ENCODE data around the gene KRTAP21-3.
"Not testable (repeated sequence)": the region's sequence is repeated elsewhere in the genome, so short reads cannot be mapped to it uniquely, and the experiment has no call there.

Gene KRTAP21-3, protein sequence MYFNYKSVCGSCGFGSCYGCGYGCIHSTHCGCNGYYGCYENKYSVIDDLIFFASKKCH

DNA sequence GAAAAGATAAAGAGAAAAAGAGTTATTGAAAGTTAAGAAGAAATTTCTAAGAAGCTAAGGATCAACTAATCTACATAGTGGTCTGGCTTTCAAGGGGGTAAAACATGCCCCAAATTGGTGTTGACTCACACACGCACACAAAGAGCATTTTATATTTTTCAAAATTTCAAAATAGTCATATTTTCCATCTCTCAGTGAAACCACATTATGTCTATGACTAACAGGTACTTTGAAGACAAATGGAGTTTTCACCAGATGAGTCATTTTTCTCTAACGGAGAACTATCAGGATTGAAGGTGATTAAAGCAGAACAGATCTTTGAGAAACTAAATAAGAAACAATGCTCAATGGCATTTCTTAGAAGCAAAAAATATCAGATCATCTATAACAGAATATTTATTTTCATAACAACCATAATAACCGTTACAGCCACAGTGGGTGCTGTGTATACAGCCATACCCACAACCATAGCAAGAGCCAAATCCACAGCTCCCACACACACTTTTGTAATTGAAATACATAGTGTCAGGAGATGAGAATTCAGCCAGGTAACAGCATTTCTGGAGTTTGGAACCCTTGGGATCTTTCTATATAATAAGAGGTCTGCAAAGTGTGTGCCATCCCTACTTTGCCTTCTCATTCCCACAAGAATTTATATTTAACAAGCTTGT, at the start of gene KRTAP21-3:
KRTAP21-3 (minus strand) TSS at position 539 of the 671 bp plus-strand sequence; CDS start at position 521, 18 bp downstream.
- no peak for DNase-seq

DNA sequence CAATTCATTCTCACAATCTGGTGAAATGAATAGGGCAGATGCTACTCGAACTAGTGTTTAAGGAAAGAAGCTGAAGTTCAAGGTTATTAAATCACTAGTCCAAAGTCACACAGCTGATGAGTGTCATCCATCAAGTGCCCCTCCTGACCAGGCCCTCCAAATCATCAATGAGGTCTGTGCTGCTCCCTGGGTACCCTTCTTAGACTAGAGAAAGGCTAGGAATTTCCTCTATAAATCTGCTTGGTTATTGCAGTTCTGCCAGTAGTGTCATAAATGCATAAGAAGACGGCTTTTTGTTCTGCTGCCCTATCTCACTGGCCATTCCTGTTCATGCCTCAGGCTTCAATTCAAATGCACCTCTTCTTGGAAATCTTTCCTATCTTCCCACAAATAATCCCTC, 42.2 kb upstream of the KRTAP21-3 start:
- DNase-seq: no peak

DNA sequence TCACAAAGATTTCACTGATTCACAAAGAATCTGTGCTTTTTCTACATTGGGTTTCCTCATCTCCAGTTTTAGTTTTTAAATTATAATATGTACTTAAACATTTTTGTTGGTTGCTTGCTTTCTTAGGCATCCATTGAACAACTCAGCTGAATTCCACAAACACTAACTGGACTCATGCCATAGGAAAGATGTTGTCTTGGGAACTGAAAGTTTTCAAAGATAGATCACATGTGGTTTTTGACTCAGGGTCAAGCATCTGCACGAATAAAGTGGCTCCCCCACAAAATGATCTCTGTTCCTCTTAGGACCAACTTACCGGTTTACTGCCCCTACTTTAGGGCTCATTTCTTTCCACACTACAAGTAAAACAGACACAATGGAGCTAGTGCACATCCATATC, 39.7 kb upstream of the KRTAP21-3 start:
- DNase-seq: no peak

DNA sequence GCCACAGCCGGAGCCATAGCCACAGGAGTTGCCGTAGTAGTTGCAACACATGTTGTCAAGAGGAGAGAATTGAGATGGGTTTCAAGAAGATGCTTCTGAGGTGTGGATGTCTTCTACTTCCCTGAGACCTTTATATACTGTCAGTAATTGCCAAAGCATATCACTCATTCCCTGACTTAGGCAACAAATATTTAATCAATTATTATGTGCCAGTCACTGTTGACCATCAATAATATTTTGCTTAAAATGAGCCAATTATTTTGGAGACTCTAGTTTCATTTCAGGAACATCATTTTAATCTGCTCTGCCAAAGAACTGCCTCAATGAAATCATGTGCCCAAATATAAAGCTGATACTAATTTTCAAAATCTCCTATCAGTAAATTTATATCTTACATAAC, 36.8 kb upstream of the KRTAP21-3 start, which contains the start of gene KRTAP21-1:
KRTAP21-1 (minus strand) TSS at position 101 of the 400 bp plus-strand sequence; CDS start at position 51, 50 bp downstream.
- not testable (repeated sequence) for DNase-seq

DNA sequence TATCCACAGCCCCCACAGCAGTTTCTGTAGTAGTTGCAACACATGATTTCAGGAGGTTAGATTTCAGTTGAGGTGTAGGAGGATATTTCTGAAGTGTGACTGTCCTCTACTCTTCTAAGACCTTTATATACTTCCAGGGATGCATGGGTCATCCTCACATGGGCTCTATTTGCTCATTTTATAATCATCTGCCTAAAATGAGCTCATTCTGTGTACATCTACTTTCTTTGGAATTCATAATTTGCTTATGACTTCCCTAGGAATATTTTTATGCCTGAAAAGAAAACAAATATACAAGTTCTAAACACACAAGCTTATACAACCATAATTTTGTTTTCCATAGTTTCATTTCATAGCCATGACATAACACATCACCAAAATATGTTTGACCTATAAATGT, 28.6 kb upstream of the KRTAP21-3 start, which contains the start of gene KRTAP21-2:
KRTAP21-2 (minus strand) TSS at position 101 of the 400 bp plus-strand sequence; CDS start at position 44, 57 bp downstream.
- DNase-seq: no peak

DNA sequence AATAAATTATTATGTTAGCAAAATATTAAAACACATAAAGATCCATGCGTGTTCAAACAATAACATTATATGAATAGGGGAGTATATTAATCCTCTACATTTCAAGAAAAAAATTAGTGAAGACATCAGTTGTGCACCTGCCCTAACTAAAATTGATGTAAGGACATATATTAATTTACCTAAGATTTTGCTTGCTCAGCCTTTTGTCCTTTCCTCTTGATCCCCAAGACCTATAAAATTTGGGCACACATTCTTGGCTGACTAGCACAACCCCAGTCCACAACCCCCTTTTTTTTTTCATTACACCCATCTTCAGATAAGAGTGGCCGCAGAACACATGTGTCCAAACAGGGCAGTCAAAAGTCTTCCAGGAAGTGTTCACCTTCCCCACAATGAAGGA, 21.9 kb upstream of the KRTAP21-3 start:
- no peak for DNase-seq

DNA sequence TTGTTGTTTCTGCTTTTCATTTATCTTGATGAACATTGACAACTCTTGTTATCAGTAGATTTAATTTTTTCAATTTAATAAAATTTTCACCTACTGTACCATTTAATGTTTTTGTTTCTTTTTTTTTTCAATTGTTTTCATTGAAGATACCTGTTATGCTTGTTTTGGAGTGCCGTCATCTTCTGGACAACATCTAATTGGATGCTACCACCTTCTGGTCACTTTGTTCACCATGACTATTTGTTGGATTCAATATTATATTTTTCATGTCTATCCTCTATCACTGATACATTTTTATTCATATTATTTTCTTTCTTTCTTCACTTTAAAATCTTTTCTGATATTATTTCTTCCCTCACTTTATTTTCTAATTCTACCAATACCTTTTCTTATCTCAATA, 14.4 kb upstream of the KRTAP21-3 start:
- DNase-seq: no peak

DNA sequence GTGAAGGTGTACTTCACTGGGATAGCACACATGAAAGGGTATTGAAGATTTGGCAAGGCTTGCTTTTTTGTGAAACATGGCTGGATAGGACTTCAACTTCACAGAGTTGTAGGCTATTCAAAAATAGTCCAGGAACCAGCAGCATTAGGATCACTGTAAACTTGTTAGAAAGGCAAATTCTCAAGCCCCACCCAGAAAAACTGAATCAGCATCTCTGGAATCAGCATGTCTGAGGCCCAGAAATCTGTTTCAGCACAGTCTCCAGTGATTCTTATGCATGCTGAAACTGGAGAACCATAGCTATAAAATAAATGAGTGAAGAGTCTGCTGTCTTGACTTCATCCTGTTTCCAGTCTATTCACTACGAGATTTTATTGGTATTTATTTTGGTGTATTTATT, 8.1 kb upstream of the KRTAP21-3 start:
- no peak for DNase-seq

DNA sequence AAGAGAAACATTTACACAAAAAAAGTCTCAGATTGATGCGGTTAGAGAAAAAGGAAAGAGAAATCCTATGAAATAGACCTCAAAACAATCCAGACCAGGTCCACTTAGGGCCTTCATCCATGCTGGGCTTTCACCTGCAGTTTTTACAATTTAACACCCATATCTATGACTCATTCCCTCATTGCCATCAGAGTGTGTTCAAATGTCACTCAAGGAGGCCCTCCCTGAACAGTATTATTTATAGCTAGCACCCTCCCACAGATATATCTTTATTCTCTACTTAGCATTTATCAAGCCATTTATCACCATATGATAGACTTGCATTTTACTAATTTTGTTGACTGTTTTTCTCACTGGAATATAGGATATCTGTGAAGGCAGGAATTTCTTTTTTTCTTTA, 824 bp upstream of the KRTAP21-3 start:
- DNase-seq: no peak

DNA sequence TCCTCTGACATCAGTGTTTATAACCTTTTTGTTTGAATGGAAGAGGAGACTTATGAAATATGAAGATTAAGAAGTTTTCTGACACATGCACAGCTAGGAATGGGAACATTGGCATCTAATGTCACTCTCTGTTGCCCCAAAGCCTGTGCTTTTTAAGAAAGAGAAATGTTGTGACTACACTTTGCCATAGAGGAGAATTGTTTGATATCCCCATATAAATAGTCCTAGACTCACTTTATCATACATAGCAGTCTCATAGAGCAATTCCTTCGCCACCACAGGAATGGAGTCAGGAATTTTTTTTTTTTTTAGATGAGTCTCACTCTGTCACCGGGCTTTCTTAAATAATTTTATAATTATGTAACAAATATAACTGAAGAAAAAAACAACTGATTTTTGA, 1.5 kb downstream of the KRTAP21-3 start:
- DNase-seq: no peak

DNA sequence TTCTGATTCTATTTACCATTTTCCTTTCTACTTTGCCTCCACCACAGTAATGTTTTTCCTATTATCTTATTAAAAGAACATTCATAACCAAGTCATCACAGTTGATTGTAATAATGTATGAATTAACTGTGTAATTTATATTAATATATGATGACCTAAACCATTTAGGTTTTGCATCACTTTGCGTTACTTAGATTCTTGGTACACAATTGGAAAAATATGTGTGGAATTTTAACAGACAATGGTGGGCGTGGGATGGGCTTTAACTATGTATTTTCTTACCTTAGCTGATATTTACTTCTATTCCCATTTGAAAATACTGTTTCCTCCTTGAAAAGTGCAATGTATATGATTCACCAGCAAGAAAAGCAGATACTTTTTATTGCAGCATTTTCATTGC, 3.6 kb downstream of the KRTAP21-3 start:
- no peak for DNase-seq

DNA sequence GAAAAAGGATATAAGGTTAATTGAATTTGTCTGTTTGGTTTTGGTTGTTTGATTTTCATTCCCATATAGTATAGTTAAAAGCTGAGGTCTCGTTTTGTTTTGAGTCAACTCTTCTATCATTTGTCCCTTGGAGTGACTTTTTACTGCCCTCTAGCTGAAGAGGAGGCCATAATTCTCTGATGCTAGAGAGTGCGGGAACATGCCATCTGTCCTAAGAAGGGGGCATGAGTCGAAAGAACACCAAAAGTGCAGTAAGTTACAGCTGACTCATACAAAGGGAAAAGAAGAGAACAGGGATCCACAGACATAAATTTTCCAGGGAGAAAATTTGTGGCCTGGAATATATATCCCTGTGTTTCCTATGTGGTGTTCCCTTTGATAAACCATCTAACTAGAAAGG, 4.1 kb downstream of the KRTAP21-3 start:
- peak; percentile 1 for DNase-seq

DNA sequence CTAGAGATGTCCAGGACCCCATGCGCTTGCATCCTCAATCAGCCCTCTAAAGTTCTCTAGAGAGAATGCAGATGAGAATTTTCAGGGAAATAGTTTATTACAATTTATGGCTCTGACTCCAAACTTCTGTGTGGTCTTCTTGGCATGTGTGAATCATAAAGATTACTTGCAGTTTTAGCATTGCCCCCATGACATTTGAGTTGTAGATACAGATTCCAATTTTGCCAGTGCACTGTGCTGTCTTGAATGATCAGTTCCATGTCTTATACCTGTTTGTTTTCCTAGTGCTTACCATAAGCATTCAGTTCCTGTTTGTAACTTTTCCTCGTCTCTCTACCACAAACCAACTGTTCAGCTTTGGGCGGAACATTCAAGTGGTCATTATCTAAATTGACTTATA, 4.8 kb downstream of the KRTAP21-3 start:
- no peak for DNase-seq

DNA sequence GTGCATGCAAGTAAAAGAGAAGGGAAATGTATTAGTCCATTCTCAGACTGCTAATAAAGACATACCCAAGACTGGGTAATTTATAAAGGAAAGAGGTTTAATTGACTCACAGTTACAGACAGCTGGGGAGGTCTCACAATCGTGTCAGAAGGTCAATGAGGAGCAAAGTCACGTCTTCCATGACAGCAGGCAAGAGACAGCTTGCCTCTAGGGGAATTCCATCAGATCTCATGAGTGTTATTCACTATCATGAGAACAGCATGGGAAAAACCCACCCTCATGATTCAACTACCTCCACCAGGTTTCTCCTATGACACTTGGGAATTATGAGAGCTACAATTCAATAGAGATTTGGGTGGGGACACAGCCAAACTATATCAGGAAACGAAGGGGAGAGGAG, 8.1 kb downstream of the KRTAP21-3 start:
- DNase-seq: no peak

DNA sequence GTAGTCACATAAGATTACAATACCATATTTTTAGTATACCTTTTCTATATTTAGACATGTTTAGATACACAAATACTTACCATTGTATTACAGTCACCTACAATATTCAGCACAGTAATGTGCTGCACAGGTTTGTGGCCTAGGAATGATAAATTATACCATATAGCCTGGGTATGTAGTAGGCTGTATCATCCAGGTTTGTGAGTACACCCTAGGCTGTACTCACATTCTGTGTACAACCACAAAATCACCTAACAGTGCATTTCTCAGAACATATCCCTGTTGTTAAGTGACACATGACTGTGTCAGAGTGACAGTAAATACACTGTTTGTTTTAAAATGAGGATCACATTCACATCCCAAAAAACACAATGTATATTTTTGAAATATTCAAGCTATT, 11.2 kb downstream of the KRTAP21-3 start:
- no peak for DNase-seq

DNA sequence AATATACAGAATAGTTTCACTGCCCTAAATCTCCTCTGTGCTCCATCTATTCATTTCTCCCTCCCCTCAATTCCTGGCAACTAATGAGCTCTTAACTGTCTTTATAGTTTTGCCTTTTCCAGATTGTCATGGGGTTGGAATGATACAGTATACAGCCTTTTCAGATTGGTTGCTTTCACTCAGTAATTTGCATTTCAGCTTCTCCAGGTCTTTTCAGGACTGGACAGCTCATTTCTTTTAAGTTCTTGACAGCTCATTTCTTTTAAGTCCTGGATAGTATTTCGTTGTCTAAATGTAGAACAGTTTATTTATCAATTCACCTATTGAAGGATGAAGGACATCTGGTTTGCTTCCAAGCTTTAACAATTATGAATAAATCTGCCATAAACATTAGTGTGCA, 22.6 kb downstream of the KRTAP21-3 start:
- no peak for DNase-seq

DNA sequence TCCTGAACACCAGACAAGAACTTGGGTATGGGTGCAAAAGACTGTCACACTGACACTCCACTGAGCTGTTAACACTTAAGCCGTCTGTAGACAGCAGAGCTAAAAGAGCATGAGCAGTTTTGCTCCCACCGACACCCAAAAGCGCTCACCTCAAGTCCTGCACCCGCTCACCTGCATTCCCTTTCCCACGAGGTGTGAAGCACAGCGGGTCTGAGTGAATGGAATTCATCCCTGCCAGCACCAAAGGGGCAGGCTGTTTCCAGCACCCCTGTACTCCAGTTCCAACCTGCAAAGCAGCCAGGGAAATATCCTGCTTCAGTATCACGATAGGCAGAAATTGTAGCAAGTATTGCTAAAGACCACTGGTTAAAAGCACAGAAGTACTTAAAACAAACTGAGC, 28.8 kb downstream of the KRTAP21-3 start:
- no peak for DNase-seq

DNA sequence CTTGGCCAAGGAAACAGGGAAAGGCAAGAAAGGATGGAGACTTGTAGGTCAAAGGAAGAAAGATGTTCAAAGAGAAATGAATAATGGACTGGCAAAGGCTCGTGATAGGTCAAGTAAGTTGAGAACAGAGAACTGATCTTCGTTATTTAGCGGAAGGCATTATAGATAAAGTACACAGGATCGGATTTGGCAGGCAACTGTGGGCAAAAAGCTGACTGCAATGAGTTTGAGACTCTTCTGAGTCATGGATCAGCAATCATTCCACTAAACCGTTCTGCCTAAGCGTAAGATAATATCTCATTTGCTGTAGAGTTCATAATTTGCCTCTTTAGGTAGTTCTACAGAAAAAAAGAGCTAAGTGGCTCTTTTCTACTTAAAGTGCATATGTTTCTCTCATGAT, 34.1 kb downstream of the KRTAP21-3 start:
- DNase-seq: no peak

DNA sequence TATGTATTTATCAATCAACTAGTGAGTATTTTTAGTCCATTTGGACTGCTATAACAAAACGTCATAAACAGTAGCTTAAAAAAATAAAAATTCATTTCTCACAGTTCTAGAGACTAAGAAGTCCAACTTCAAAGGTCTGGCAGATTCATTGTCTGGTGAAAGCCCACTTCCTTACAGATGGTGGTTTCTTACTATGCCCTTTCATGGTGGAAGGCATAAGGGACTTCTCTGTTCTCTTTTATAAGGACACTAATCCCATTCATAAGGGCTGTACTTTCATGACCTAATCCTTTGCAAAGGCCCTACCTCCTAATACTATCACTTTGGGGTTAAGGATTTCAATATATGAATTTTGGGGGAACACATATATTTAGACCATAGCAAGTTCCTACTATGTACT, 38.0 kb downstream of the KRTAP21-3 start:
- no peak for DNase-seq

DNA sequence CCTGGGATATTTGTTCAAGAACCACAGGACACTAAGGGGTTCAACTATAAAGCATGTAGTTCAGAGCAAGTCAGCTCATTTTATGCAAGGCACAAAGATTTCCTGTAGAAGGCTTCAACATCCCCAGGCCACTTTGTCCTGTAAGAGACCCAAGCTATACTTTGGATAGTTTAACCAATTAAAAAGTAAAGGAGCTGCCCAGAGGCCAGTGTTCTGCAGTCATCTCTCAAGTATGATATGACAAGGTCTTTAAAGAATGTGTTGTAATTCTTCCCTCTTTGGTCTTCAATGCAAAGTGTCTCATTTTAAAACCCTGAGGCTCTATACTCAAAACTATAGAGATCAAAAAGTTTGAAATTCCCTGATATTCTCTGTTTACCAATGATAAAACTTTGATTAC, 41.8 kb downstream of the KRTAP21-3 start:
- no peak for DNase-seq

DNA sequence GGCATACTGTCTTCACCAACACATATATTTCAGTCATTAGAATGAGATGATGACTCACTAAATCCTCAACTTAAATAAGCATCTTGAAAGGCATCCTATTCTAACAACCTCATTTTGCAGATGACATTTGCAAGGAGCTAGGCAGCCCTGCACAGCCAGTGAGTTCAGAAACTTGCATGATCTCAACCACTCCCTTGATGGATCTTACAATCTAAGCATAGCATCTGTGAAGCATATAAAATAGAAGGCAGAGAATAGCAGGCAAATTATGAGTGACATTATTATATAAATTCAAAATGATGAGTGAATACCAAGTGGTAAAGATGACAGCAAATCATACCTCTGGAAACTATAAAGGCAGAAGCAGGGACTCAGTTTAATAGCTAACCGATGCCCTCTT, 44.3 kb downstream of the KRTAP21-3 start:
- no peak for DNase-seq

DNA sequence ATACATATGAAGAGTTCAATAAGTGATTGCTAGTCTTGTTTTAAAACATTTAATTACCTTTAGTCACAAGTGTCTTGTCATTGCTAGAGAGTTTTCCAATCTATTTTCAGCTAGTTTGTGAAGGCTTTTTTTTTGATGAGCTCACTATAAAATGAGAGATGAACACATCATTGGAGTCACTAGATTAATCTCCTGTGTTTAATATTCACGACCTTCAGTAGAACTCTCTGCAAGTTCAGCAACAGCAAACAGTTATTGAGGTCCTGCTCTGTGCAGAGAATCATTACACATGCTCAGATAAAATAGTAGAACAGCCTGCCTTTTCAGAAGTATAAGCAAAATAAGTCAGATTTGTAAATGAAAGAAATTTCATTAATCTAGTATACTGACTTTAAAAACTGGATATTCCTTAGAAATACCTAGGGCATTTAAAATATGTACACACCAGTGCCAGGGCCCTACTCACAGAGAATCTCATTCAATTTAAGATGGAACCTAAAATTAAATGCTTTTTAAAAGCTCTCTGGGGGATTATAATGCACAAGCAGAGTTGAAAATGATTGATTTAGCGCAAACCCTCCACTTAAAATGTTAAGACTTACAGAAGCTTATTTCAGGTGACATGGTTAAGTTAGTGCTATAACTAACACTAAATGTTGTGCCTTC, 45.5 kb downstream of the KRTAP21-3 start:
- no peak for DNase-seq

DNA sequence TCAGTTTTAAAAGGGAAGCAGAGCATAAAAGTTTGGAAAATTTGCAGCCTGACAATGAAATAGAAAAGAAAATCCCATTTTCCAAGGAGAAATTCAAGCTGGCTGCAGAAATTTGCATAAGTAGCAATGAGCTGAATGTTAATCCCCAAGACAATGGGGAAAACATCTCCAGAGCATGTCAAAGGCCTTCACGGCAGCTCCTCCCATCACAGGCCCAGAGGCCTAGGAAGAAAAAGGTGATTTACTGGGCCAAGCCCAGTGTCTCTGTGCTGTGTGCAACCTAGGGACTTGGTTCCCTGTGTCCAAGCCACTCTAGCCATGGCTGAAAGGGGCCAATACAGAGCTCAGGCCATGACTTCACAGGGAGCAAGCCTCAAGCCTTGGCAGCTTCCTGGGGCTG, 49.8 kb downstream of the KRTAP21-3 start:
- no peak for DNase-seq
